ENCODE measurements around the gene SNRNP200. TPM values are rescaled to one million over a fixed set of nuclear protein-coding genes. Genes with fewer than 3 reads are reported as not detected.

The SNRNP200 gene
- total RNA-seq, 2 experiments from 2014 or later = 194 to 201 TPM

DNA sequence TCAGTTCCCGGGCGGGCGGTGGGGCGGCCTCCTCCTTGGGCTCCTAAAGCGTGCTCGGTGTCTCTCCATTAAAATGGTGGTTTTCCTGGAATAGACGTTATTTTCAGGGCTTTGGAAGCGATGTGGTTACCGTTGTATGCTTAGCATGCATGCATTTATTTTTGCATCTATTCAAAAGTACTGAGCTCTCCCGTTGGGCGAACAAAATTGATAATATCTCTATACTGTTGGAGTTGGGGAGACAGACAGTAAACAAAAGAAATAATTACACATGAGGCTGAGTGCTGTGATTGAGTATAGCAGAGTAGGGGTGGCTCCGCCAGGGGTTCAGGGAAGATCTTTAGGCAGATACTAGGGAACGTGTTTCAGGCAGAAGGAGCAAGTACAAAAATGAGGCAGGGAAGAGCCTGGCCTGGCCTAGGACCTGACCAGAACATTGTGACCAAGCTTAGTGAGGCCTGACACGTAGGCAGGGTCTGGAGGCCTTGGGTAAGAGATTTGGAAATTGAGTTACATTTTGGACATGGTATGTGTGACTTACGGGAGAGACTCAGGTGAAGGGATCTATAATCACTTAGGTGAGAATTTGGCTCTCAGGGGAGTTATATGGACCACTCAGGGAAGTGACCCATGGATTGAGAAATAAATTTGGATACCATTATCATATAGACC, 30.9 kb upstream of the SNRNP200 start:
- DNase-seq = no peak
- ATAC-seq (ENCODE audit: low read depth) = no peak
- H3K9me3 Mint-ChIP-seq = no peaks in the 10 kb centered on the region
- peak overlapping the region; percentile 92 for H3K4me3 Mint-ChIP-seq
- peak overlapping the region; percentile 78 for H3K27ac Mint-ChIP-seq
- POLR2A ChIA-PET = interaction anchor here (0.9 to 6.3 kb wide), 13 partner anchors 9 to 192 kb away, joined by 3 to 169 read pairs (median 6); partner anchors contain the start of genes ITPRIPL1, SNRNP200 and STARD7
- H3K4me1 Mint-ChIP-seq = peaks cover 49% of the 10 kb centered on the region
- H3K36me3 Mint-ChIP-seq = peaks cover 24% of the 10 kb centered on the region
- H3K27me3 Mint-ChIP-seq = no peaks in the 10 kb centered on the region

DNA sequence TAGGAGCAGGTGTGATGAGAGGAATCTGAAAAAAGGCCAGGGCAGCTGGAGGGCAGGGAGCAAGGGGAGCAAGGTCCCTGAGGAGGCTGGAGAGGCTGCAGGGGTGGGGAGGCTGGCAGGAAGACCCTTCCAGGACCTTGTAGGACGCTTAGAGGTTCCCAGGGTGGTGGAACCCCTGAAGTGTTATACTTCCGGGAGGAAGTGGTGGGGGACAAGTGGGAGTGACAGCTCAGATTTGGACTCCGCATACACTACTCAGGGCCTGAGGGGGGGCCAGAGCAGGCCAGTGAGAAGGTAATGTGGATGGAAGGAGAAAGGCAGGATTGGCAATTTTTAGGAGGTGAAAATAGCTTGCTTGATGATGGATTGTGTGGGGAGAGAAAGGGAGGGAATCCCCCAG, 28.4 kb upstream of the SNRNP200 start:
- H3K9me3 Mint-ChIP-seq = no peaks in the 10 kb centered on the region
- DNase-seq = no peak
- peak overlapping the region; percentile 92 for H3K4me3 Mint-ChIP-seq
- no peaks in the 10 kb centered on the region for H3K27me3 Mint-ChIP-seq
- H3K4me1 Mint-ChIP-seq = peaks cover 41% of the 10 kb centered on the region
- peaks cover 20% of the 10 kb centered on the region for H3K36me3 Mint-ChIP-seq
- no peak for ATAC-seq (ENCODE audit: low read depth)
- POLR2A ChIA-PET = interaction anchor here (4.1 to 6.3 kb wide), 2 partner anchors 11 to 28 kb away, joined by 49 to 169 read pairs; partner anchors contain the start of genes ITPRIPL1 and SNRNP200
- peak overlapping the region; percentile 78 for H3K27ac Mint-ChIP-seq

DNA sequence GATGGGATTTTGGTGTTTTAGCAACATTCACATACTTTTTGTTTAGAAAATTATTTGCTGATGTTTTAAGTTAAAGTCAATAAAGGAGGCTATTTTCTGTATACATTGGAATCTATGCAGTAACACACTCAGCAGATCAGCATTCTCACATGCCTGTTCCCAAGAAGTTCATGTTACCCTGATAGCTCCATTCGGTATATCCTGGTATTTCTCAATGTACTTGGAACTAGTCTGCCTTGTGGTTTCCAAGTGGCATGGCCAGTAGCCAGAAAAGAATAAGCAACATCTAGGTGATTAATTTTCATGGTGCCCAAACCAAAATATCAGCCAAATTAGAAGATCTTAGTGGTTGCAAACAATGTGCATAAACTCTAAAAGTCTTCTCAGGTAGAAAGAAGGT, 25.1 kb upstream of the SNRNP200 start:
- Mint-ChIP-seq H3K9me3 (no peaks in the 10 kb centered on the region), H3K27ac (no peak overlapping the region), H3K4me3 (no peak overlapping the region), H3K4me1 (peaks cover 45% of the 10 kb centered on the region), H3K27me3 (no peaks in the 10 kb centered on the region), H3K36me3 (peaks cover 30% of the 10 kb centered on the region)
- DNase-seq (no peak), ATAC-seq (ENCODE audit: low read depth) (no peak)
- POLR2A ChIA-PET = interaction anchor here (0.6 to 2.5 kb wide), 3 partner anchors 9 to 185 kb away, joined by 3 to 7 read pairs (median 4); partner anchors contain the start of gene SNRNP200

DNA sequence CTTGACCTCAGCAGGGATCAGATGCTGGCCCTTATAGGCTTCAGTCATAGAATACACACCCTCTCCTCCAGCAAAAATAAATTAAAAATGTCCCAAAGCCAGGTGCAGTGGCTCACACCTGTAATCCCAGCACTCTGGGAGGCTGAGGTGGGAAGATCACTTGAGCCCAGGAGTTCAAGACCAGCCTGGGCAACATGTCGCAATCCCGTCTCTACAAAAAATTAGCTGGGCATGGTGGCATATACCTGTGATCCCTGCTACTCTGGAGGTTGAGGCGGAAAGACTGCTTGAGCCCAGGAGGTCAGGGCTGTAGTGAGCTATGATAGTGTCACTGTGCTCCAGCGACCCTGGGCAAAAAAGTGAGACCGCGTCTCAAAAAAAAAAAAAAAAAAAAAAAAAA, 24.5 kb upstream of the SNRNP200 start:
- H3K4me1 Mint-ChIP-seq = peaks cover 42% of the 10 kb centered on the region
- ATAC-seq (ENCODE audit: low read depth) (no peak), DNase-seq (no peak)
- no peaks in the 10 kb centered on the region for H3K27me3 Mint-ChIP-seq
- POLR2A ChIA-PET = interaction anchor here (0.6 to 2.5 kb wide), 3 partner anchors 8 to 184 kb away, joined by 3 to 7 read pairs (median 4); partner anchors contain the start of gene SNRNP200
- no peak overlapping the region for H3K27ac Mint-ChIP-seq
- H3K4me3 Mint-ChIP-seq = no peak overlapping the region
- H3K36me3 Mint-ChIP-seq = peaks cover 30% of the 10 kb centered on the region
- no peaks in the 10 kb centered on the region for H3K9me3 Mint-ChIP-seq

DNA sequence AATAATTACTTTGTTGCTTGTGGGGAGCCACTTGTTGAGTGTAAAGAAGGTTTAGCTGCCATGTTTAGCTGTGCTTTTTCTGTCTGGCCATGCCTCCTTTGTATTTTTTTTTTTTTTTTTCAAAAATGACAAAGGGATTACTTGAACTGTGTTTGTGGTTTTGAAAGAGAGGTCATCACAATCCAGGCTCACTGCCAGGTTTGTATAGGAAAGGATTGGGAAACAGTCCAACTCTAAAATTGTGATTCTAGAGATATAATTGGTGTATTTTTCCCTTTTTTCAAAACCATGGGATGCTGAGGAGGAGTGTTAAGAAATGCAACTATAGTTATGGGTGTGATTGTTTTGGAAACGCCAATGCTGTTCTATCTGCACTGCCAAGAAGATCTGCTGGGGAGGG, 24.1 kb upstream of the SNRNP200 start:
- H3K36me3 Mint-ChIP-seq = peaks cover 30% of the 10 kb centered on the region
- no peak for ATAC-seq (ENCODE audit: low read depth)

DNA sequence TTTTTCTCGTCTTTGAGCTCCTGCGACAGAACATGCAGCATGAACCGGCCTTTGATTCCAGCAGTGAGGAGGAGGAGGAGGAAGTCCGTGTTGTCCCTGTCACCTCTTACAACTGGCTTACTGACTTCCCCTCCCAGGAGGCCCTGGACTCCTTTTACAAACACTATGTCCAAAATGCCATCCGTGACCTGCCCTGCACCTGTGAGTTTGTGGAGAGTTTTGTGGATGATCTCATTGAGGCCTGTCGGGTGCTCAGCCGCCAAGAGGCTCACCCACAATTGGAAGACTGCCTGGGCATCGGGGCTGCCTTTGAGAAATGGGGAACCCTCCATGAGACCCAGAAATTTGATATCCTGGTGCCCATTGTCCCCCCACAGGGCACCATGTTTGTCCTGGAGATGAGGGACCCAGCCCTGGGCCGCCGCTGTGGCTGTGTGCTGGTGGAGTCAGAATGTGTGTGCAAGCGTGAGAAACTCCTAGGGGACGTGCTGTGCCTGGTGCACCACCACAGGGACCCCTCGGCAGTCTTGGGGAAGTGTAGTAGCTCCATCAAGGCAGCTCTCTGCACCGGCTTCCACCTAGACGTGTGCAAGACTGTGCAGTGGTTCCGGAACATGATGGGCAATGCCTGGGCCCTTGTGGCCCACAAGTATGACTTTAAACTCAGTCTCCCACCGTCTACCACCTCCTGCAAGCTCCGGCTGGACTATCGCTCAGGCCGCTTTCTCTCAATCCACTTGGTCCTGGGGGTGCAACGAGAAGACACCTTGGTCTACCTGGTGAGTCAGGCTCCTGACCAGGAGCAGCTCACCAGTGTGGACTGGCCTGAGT, 21.9 kb upstream of the SNRNP200 start:
- peaks cover 43% of the 10 kb centered on the region for H3K4me1 Mint-ChIP-seq
- ATAC-seq (ENCODE audit: low read depth) (no peak), DNase-seq (no peak)
- H3K27ac Mint-ChIP-seq = peak overlapping the region; percentile 89
- H3K36me3 Mint-ChIP-seq = peaks cover 30% of the 10 kb centered on the region
- no peaks in the 10 kb centered on the region for H3K27me3 Mint-ChIP-seq
- no peaks in the 10 kb centered on the region for H3K9me3 Mint-ChIP-seq
- POLR2A ChIA-PET = interaction anchor here (2.4 to 10.2 kb wide), 3 partner anchors 8 to 22 kb away, joined by 13 to 169 read pairs (median 96); partner anchors contain the start of genes NCAPH and SNRNP200
- peak overlapping the region; percentile 39 for H3K4me3 Mint-ChIP-seq

More for the DNA sequence above, 24.1 kb upstream of the SNRNP200 start:
- POLR2A ChIA-PET = interaction anchor here (1.2 to 2.5 kb wide), 2 partner anchors 8 to 24 kb away, joined by 4 to 7 read pairs; partner anchors contain the start of gene SNRNP200
- Mint-ChIP-seq H3K27ac (no peak overlapping the region), H3K4me1 (peaks cover 42% of the 10 kb centered on the region), H3K9me3 (no peaks in the 10 kb centered on the region), H3K27me3 (no peaks in the 10 kb centered on the region), H3K4me3 (no peak overlapping the region)
- DNase-seq = no peak

DNA sequence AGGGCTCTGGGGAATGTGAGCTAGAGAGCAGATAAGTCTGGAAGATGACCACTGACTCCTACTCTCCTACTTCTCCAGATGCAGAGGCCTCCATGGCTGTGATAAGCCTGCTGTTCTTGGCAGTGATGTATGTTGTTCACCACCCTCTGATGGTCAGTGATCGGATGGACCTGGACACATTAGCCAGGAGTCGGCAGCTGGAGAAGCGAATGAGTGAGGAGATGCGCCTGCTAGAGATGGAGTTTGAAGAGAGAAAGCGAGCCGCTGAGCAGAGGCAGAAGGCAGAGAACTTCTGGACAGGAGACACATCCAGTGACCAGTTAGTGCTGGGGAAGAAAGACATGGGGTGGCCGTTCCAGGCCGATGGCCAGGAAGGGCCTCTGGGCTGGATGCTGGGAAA, 21.2 kb upstream of the SNRNP200 start:
- POLR2A ChIA-PET = interaction anchor here (2.4 to 10.2 kb wide), 3 partner anchors 8 to 21 kb away, joined by 13 to 169 read pairs (median 96); partner anchors contain the start of genes NCAPH and SNRNP200
- Mint-ChIP-seq H3K4me3 (peak overlapping the region; percentile 91), H3K36me3 (peaks cover 30% of the 10 kb centered on the region), H3K9me3 (no peaks in the 10 kb centered on the region), H3K27me3 (no peaks in the 10 kb centered on the region), H3K4me1 (peaks cover 45% of the 10 kb centered on the region), H3K27ac (peak overlapping the region; percentile 89)
- no peak for DNase-seq
- no peak for ATAC-seq (ENCODE audit: low read depth)

DNA sequence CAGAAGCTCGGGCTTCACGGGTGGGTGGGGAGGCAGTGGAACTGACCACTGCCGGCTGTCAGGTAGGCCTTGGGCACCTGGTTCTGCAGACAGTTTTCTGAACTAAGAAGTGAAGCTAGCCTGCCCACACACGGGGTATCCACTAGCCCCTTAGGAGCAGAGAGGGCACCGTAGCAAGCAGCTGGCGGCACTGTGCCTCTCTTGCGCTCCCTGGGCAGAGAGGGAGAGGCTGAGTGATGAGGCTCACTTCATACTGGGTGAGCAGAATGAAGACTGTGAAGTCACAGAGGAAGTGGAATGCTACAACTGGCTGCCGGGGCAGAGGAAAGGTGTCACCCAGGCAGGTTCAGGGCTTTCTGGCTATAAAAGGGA, 20.5 kb upstream of the SNRNP200 start:
- POLR2A ChIA-PET = interaction anchor here (1.1 to 10.2 kb wide), 6 partner anchors 9 to 20 kb away, joined by 4 to 169 read pairs (median 10); partner anchors contain the start of genes NCAPH and SNRNP200
- H3K27ac Mint-ChIP-seq = peak overlapping the region; percentile 89
- no peaks in the 10 kb centered on the region for H3K27me3 Mint-ChIP-seq
- ATAC-seq (ENCODE audit: low read depth) = peak; percentile 57
- H3K4me3 Mint-ChIP-seq = peak overlapping the region; percentile 91
- H3K4me1 Mint-ChIP-seq = peaks cover 46% of the 10 kb centered on the region
- H3K36me3 Mint-ChIP-seq = peaks cover 30% of the 10 kb centered on the region
- no peaks in the 10 kb centered on the region for H3K9me3 Mint-ChIP-seq
- DNase-seq = peak; percentile 61

DNA sequence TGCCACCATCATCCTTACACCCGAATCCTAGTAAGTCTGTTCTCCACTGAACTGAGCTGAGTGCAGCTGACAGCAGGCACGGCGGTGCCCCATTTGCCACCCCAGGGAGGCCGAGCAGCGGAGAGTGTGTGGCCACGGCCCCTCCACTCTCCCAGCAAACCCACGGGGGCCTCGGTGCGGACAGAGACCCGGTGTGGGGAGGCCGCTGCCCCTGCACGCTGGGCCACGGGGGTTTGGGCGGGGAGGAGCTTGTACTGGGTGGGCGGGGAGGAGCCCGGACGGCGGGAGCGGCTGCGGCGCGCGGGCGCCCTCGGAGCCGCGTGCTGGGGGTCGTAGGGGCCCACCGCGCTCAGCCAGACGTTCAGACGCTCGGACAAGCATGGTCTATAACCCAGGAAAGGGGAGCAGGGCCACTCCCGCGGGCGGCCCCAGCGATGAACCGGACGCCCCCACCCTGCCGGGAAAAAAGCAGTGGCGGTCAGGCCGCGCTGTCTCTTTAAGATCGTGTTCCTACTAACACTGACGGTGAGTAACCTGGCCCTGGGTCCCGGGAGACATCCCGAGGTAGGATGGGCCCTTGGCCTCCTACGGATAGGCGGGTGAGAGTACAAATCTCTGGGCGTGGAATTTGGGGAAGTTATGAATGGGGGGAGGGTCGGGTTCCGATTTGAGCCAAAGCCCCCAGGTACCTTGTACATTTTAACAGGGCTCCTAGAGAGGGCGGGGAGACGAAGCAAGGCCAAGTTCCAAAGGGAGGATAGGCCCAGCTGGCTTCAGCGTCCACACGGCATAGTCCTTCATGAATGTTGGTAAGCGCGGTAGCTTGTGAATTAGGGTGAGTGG, 19.9 kb upstream of the SNRNP200 start, which contains the start of gene ITPRIPL1:
ITPRIPL1 (plus strand) TSS at position 277 of the 843 bp plus-strand sequence; CDS start at position 800, 523 bp downstream.
- H3K4me1 Mint-ChIP-seq = peaks cover 51% of the 10 kb centered on the region

DNA sequence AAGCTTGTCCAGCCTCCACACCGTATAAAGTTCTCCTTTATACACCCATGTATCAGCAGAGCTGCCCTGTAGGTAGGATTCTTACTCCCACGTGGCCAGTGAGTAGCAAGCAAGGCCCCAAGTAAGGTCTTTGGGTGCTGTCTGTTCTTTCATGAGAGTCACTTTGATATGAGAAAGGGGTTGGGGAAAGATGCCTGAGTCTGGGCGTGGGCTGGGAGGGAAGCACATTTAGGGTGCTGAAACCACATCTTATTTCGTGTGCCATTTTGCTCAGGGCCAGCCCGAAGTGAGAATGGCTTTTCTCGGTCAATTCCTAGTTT, 19.3 kb upstream of the SNRNP200 start:
- H3K27me3 Mint-ChIP-seq = no peaks in the 10 kb centered on the region
- H3K9me3 Mint-ChIP-seq = no peaks in the 10 kb centered on the region
- peaks cover 28% of the 10 kb centered on the region for H3K36me3 Mint-ChIP-seq
- peak overlapping the region; percentile 91 for H3K4me3 Mint-ChIP-seq
- POLR2A ChIA-PET = interaction anchor here (0.6 to 10.2 kb wide), 9 partner anchors 9 to 117 kb away, joined by 3 to 169 read pairs (median 5); partner anchors contain the start of genes NCAPH and SNRNP200
- H3K27ac Mint-ChIP-seq = peak overlapping the region; percentile 88
- ATAC-seq (ENCODE audit: low read depth) (peak; percentile 0), DNase-seq (no peak)
- peaks cover 57% of the 10 kb centered on the region for H3K4me1 Mint-ChIP-seq

More for the DNA sequence above, 19.9 kb upstream of the SNRNP200 start, which contains the start of gene ITPRIPL1:
- peaks cover 30% of the 10 kb centered on the region for H3K36me3 Mint-ChIP-seq
- peak; percentile 10 for ATAC-seq (ENCODE audit: low read depth)
- peak; percentile 69 for DNase-seq
- peak within 1 kb of the TSS; percentile 91 for H3K4me3 Mint-ChIP-seq
- H3K9me3 Mint-ChIP-seq = no peaks in the 10 kb centered on the region
- POLR2A ChIA-PET = interaction anchor here (0.6 to 10.2 kb wide), 10 partner anchors 9 to 117 kb away, joined by 3 to 169 read pairs (median 5); partner anchors contain the start of genes NCAPH and SNRNP200
- peak within 1 kb of the TSS; percentile 89 for H3K27ac Mint-ChIP-seq
- H3K27me3 Mint-ChIP-seq = no peaks in the 10 kb centered on the region

DNA sequence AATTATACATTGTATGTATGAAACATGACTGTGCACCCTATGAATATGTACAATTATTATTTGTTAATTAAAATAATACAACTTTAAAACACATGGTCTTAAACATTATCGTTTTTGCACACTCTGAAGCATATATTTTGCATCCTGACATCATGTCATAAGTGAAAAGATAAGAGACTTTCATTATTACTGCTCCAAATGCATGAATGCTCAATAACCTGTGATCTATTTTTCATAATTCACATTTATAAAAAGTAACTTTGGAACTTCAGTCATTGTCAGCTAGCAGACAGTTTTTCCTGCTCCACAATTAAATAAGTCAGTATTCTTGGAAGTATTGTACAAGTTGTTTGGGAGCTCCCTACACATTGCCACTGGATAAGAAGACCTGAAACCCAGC, 18.5 kb upstream of the SNRNP200 start:
- DNase-seq (no peak), ATAC-seq (ENCODE audit: low read depth) (no peak)
- POLR2A ChIA-PET = interaction anchor here (1.6 to 10.2 kb wide), 3 partner anchors 11 to 116 kb away, joined by 4 to 169 read pairs (median 96); partner anchors contain the start of genes NCAPH and SNRNP200
- H3K4me1 Mint-ChIP-seq = peaks cover 59% of the 10 kb centered on the region
- peaks cover 26% of the 10 kb centered on the region for H3K36me3 Mint-ChIP-seq
- H3K27ac Mint-ChIP-seq = no peak overlapping the region
- peaks cover under 1% of the 10 kb centered on the region for H3K9me3 Mint-ChIP-seq
- no peaks in the 10 kb centered on the region for H3K27me3 Mint-ChIP-seq
- H3K4me3 Mint-ChIP-seq = no peak overlapping the region

All from activated naive CD8-positive, alpha-beta T cell treated with anti-CD3 and anti-CD28 coated beads, Interleukin-2, amount 10 ng/mL, durations not matched to agents 7 days and 5 days (primary cell).